Measurements from ENCODE around the gene LRP4. TPM values are rescaled to one million over a fixed set of nuclear protein-coding genes. Genes with fewer than 3 reads are reported as not detected.

Gene LRP4
- total RNA-seq, 1 experiment from 2014 or later = 0.32 TPM

DNA sequence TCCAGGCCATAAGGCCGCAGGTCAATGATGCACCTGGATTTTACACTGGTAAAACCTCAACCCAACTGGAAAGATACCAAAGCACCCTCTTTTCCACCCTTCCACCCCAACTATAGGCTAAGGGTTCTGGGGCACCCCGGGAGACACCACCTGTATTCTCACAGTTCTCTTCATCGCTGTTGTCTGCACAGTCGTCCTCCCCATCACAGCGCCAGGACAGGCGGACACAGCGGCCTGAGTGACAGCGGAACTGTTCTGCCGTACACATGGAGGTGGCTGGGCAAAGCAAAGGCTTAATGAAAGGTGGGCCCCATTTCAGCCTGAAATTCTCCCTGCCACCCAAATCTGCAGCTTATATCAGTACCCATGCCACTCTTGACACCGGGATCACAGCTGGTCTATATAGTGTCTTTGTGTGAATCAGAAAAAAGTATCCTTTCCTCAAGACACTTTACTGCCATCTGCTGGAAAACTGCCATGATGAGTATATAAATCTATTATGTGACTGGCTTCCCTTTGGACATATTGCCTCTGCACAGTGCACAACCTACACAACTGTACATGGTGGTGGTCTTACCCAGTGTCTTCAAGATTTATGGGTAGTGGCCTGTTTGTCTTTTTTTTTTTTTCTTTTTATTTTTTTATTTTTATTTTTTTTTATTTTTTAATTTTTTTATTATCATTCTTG lies 21.5 kb downstream of the LRP4 start:
- no peaks in the 10 kb centered on the region for H3K9me3 ChIP-seq (replicated peaks)
- DNase-seq (ENCODE audit: low read depth in 1 of 2, low spot score in 2 of 2) = peak in 1 of 2 experiments; percentile 36
- no peak overlapping the region for H3K4me3 ChIP-seq
- H3K27me3 ChIP-seq (replicated peaks) = no peaks in the 10 kb centered on the region
- H3K36me3 ChIP-seq = no peaks in the 10 kb centered on the region
- no peaks in the 10 kb centered on the region for H3K4me1 ChIP-seq (replicated peaks)
- no peak overlapping the region for H3K27ac ChIP-seq

DNA sequence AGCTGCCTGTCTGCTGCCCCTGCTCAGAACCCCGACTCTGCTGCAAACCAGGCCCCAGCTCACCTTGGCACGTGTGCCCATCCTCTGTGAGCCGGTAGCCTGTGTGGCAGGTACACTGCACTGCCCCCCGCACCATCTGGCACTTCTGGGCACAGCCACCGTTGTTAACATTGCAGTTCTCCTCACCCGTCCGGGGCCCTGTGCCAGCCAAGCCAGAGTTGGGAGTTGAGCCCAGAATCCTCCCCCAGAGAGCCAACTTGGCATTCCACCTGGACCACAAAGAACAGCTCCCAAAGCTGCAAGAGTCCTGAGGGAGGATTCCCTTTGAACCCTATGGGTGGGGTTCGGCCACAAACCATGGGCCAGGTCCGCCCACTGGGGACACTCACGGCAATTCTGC lies 22.5 kb downstream of the LRP4 start:
- Histone ChIP-seq H3K4me1 (replicated peaks) (no peaks in the 10 kb centered on the region), H3K27me3 (replicated peaks) (no peaks in the 10 kb centered on the region), H3K9me3 (replicated peaks) (no peaks in the 10 kb centered on the region), H3K27ac (no peak overlapping the region), H3K36me3 (no peaks in the 10 kb centered on the region), H3K4me3 (no peak overlapping the region)
- DNase-seq (ENCODE audit: low read depth in 1 of 2, low spot score in 2 of 2) = no peak

DNA sequence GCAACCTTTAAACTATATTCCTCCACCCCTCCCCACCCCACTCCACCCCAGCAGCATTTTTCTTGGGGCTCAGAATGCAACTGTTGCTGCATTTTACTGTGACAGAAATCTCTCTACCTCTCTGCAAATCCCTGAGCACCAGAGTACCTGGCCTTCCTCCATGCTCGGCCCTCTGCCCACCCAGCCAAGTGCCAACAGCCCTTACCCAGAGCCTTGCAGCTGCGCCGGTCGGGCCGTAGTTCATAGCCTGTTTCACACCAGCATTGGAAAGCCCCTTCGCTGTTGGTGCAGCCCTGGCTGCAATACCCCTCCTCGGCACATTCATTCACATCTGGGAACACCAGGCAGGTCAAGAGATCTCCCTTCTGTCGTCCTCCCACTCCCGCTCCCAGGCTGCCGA lies 23.4 kb downstream of the LRP4 start:
- Histone ChIP-seq H3K27ac (no peak overlapping the region), H3K4me3 (no peak overlapping the region), H3K9me3 (replicated peaks) (no peaks in the 10 kb centered on the region), H3K27me3 (replicated peaks) (no peaks in the 10 kb centered on the region), H3K36me3 (no peaks in the 10 kb centered on the region), H3K4me1 (replicated peaks) (no peaks in the 10 kb centered on the region)
- no peak for DNase-seq (ENCODE audit: low read depth in 1 of 2, low spot score in 2 of 2)

DNA sequence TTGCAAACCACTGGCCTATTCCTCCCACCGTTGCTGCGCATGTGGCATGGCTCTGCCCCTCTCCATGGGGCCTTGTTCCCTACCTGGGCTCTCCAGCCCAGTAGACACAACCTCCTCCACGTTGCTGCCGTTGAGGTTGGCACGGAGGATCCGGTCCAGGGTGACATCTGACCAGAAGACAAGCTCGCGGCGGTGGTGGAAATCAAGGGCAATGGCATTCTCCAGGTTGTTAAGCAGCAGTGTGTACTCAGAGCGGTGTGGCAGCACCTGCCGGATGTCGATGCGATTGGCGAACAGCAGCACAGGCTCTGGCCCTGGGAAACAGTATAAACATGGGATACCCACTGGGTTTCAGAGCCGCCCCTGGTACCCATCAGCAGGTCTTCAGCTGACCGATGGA lies 23.8 kb downstream of the LRP4 start:
- Histone ChIP-seq H3K4me1 (replicated peaks) (no peaks in the 10 kb centered on the region), H3K27ac (no peak overlapping the region), H3K36me3 (no peaks in the 10 kb centered on the region), H3K27me3 (replicated peaks) (no peaks in the 10 kb centered on the region), H3K4me3 (no peak overlapping the region), H3K9me3 (replicated peaks) (no peaks in the 10 kb centered on the region)
- DNase-seq (ENCODE audit: low read depth in 1 of 2, low spot score in 2 of 2) = no peak

DNA sequence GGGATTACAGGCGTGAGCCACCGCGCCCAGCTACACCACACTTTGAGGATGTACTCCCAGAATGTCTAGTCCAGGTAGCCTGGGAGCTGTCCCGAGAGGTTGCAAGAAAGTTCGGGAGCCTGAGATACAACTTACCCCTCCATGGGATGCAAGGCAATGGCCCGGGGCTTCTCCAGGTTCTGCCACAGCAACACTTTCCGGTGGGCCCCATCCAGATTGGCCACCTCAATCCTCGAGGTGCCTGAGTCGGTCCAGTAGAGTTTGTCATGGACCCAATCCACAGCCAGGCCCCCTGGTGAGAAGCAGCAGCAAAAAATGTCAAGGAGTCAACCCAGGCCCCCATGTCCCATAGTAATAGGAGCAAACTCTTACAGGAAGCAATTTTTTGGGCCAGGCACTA lies 25.5 kb downstream of the LRP4 start:
- DNase-seq (ENCODE audit: low read depth in 1 of 2, low spot score in 2 of 2) = no peak
- Histone ChIP-seq H3K9me3 (replicated peaks) (no peaks in the 10 kb centered on the region), H3K4me3 (no peak overlapping the region), H3K4me1 (replicated peaks) (no peaks in the 10 kb centered on the region), H3K27me3 (replicated peaks) (no peaks in the 10 kb centered on the region), H3K36me3 (no peaks in the 10 kb centered on the region), H3K27ac (no peak overlapping the region)

DNA sequence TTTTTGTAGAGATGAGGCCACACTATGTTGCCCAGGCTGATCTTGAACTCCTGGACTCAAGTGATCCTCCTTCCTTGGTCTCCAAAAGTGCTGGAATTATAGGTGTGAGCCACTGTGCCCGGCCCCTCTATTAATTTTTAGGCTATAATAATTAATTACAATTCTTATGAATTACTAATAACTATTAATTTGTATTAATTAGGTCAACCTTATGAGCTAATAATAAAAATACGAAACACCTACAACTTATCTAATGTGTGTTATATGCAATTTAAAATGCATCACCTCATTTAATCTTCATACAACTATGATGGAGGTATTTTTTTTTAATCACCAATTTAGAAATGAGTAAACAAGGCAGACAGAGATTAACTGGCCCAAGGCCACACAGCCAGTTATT lies 26.2 kb downstream of the LRP4 start:
- H3K27ac ChIP-seq = no peak overlapping the region
- no peaks in the 10 kb centered on the region for H3K27me3 ChIP-seq (replicated peaks)
- H3K36me3 ChIP-seq = no peaks in the 10 kb centered on the region
- DNase-seq (ENCODE audit: low read depth in 1 of 2, low spot score in 2 of 2) = no peak
- H3K9me3 ChIP-seq (replicated peaks) = no peaks in the 10 kb centered on the region
- no peaks in the 10 kb centered on the region for H3K4me1 ChIP-seq (replicated peaks)
- no peak overlapping the region for H3K4me3 ChIP-seq

DNA sequence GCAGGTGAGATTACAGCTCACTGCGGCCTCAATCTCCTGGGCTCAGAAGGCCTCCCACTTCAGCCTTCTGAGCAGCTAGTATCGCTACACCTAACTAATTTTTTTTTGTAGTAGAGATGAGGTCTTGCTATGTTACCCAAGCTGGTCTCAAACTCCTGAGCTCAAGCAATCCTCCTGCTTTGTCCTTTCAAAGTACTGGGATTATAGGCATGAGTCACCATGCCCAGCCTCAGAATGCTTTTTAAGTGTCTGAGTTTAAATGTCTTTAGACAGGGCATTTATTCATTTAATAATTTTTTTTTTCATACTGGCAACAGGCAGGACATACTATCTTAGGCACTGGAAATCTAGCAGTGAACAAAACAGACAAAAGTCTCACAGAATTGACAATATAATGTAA lies 27.7 kb downstream of the LRP4 start:
- DNase-seq (ENCODE audit: low read depth in 1 of 2, low spot score in 2 of 2) = no peak
- Histone ChIP-seq H3K4me1 (replicated peaks) (no peaks in the 10 kb centered on the region), H3K4me3 (no peak overlapping the region), H3K9me3 (replicated peaks) (no peaks in the 10 kb centered on the region), H3K36me3 (no peaks in the 10 kb centered on the region), H3K27me3 (replicated peaks) (no peaks in the 10 kb centered on the region), H3K27ac (no peak overlapping the region)

DNA sequence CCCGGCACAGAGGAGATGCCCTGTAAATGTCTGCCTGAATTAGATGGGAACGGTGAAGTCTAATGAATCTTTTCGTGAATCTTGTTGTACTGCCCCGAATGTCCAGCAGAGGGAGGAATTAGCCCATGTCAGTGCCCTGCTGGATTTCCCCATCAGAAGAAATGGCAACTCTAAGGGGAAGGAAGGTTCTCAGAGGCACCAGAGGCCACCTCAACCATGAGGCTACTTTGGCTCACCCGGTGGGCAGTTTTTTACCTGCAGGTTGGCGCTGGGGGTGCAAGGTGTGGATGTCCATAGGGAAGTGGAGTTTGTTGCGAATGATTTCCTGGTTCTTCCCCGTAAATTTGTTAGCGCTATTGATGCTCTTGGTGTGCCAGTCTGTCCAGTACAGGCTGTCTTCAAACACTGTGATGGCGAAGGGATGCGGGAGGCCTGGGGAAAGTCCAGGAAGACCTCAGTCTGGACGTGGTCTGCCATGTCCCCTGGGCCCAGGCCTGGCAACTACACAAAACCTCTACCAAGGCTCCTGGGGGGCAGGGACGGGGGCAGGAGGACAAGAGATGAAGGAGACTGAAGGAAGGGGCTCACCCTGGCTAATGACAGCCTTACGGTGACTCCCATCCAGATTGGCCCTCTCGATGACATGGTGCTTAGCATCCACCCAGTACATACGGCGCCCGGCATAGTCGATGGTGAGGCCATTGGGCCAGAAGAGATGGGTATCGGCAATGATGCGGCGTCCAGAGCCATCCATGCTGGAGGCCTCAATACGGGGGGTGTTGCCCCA lies 28.5 kb downstream of the LRP4 start:
- peak; percentile 54 to 73 for DNase-seq (ENCODE audit: low read depth in 1 of 2, low spot score in 2 of 2)
- H3K9me3 ChIP-seq (replicated peaks) = no peaks in the 10 kb centered on the region
- H3K27ac ChIP-seq = no peak overlapping the region

DNA sequence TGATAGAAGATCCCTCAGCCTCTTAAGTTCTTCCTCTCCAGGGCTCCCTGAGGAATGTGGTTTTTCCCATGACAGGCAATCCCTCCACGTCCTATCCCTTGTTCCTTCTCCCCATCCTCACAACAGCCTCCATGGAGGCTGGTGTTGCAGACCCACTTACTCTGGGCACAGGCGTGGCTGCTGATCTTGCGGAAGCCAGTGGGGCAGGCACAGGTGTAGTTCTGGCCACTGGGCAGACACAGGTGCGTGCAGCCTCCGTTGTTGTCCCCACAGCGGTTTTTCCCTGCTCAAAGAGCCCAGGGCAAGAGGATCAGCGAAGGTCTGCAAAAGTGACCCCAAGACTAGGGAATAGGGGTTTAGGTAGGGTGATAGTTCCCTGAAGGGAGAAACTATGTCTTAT lies 29.1 kb downstream of the LRP4 start:
- Histone ChIP-seq H3K4me3 (no peak overlapping the region), H3K9me3 (replicated peaks) (no peaks in the 10 kb centered on the region), H3K27me3 (replicated peaks) (no peaks in the 10 kb centered on the region), H3K4me1 (replicated peaks) (no peaks in the 10 kb centered on the region), H3K36me3 (no peaks in the 10 kb centered on the region), H3K27ac (no peak overlapping the region)
- DNase-seq (ENCODE audit: low read depth in 1 of 2, low spot score in 2 of 2) = no peak

More for the DNA sequence above, 28.5 kb downstream of the LRP4 start:
- H3K4me3 ChIP-seq = no peak overlapping the region
- no peaks in the 10 kb centered on the region for H3K4me1 ChIP-seq (replicated peaks)
- H3K27me3 ChIP-seq (replicated peaks) = no peaks in the 10 kb centered on the region
- no peaks in the 10 kb centered on the region for H3K36me3 ChIP-seq

DNA sequence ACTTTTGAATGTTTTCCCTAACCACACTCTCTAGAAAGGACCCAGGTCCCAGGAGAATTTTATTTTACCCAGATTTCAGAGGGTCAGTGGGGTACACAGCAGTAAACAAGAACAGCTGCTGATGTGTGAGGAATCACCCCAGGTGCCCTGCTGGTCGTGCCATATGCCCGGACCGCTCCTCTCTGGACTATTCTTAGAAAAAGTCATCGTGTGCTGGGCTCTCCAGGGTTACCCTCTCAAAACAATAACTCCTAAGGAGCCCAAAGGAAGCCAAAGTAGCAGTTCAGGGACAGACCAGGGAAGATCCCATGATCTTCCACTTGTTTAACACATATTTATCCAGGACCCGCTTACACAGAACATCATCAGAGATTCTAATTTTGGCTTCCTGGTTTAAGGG lies 29.7 kb downstream of the LRP4 start:
- Histone ChIP-seq H3K27me3 (replicated peaks) (no peaks in the 10 kb centered on the region), H3K4me3 (no peak overlapping the region), H3K27ac (no peak overlapping the region), H3K9me3 (replicated peaks) (no peaks in the 10 kb centered on the region), H3K4me1 (replicated peaks) (no peaks in the 10 kb centered on the region), H3K36me3 (no peaks in the 10 kb centered on the region)
- DNase-seq (ENCODE audit: low read depth in 1 of 2, low spot score in 2 of 2) = no peak

DNA sequence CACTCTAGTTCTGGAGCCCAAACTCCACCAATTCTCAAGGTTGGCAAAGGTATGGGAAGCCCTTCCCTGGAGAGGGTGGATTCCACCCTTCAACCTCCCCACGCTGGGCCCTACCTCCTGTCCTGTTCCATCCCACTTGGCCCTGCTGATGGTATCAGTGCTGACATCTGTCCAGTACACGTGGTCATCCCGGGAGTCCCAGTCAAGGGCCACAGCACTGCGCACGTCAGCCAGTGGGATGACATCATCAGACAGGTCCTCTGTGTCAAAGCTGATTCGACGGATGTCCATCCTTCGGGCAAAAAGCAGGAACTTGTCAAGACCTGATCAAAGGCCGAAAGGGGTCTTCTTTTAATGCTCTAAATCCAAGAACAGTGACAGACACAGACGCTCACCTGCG lies 32.1 kb downstream of the LRP4 start:
- DNase-seq (ENCODE audit: low read depth in 1 of 2, low spot score in 2 of 2) = no peak
- Histone ChIP-seq H3K36me3 (no peaks in the 10 kb centered on the region), H3K4me1 (replicated peaks) (no peaks in the 10 kb centered on the region), H3K4me3 (no peak overlapping the region), H3K27me3 (replicated peaks) (no peaks in the 10 kb centered on the region), H3K27ac (no peak overlapping the region), H3K9me3 (replicated peaks) (no peaks in the 10 kb centered on the region)

DNA sequence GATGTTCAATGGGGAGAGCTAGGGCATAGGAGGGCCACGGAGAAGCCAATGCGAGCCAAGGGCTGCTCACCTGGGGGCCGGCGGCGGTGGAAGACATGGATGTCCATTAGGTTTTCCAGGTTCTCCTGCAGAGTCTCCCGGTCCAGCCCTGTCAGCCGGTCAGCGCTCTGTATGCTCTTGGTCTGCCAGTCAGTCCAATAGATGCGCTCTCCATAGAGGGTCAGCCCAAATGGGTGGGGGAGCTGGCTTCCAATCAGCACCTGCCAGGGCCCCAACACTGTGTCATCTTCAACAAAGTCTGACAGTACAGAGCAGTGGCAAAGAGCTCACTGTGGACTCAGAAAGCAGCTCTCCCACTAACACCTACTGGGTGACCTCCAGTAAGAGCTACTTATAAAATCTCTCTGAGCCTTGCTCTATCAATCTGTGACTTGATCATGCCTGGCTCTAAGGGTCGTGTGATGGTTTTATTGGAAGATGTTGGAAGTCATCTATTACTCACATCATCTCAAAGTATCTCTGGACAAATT lies 39.2 kb downstream of the LRP4 start:
- no peaks in the 10 kb centered on the region for H3K27me3 ChIP-seq (replicated peaks)
- no peaks in the 10 kb centered on the region for H3K9me3 ChIP-seq (replicated peaks)
- no peak overlapping the region for H3K27ac ChIP-seq
- no peak for DNase-seq (ENCODE audit: low read depth in 1 of 2, low spot score in 2 of 2)
- H3K4me3 ChIP-seq = no peak overlapping the region
- no peaks in the 10 kb centered on the region for H3K36me3 ChIP-seq
- no peaks in the 10 kb centered on the region for H3K4me1 ChIP-seq (replicated peaks)

DNA sequence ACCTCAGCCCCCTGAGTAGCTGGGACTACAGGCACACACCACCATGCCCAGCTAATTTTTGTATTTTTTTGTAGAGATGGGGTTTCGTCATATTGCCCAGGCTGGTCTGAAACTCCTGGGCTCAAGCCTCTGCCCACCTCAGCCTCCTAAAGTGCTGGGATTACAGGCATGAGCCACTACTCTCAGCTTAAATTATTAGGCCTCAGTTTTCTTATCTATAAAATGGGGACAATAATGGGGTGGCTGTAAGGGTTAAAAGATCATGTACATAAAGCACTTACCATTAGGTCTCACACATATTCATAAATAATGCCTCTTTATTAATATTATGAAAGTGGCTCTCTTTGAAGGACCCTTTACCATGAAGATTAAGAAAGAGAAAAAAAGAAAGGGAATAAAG lies 40.8 kb downstream of the LRP4 start:
- Histone ChIP-seq H3K4me1 (replicated peaks) (no peaks in the 10 kb centered on the region), H3K4me3 (no peak overlapping the region), H3K36me3 (no peaks in the 10 kb centered on the region), H3K9me3 (replicated peaks) (no peaks in the 10 kb centered on the region), H3K27me3 (replicated peaks) (no peaks in the 10 kb centered on the region), H3K27ac (no peak overlapping the region)
- DNase-seq (ENCODE audit: low read depth in 1 of 2, low spot score in 2 of 2) = no peak

DNA sequence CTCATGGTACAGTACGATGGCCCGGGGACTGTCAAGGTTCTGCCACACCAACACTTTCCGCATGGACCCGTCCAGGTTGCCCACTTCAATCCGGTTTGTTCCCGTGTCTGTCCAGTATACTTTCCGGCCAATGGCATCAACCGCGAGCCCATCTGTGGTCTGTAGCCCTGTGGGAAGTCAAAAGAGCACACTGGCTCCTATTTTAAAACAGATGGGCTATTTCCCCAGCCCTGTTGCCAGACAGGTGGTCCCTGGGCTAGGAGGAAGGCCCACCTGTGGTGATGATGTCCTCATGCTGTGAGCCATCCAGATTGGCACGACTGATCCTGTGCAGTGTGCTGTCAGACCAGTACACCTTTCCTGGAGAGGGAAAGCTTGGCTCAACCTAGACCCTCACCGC lies 41.9 kb downstream of the LRP4 start:
- Histone ChIP-seq H3K27ac (no peak overlapping the region), H3K27me3 (replicated peaks) (no peaks in the 10 kb centered on the region), H3K36me3 (no peaks in the 10 kb centered on the region), H3K4me3 (no peak overlapping the region), H3K4me1 (replicated peaks) (no peaks in the 10 kb centered on the region), H3K9me3 (replicated peaks) (no peaks in the 10 kb centered on the region)
- no peak for DNase-seq (ENCODE audit: low read depth in 1 of 2, low spot score in 2 of 2)

All from SJSA1 (cell line).